ENCODE results near the gene SLC35E1. TPM values are rescaled to one million over a fixed set of nuclear protein-coding genes. Genes with fewer than 3 reads are reported as not detected.

Gene SLC35E1
- total RNA-seq, 4 donors from 2014 or later = 31.0 to 56.1 (median 42.8) TPM

DNA sequence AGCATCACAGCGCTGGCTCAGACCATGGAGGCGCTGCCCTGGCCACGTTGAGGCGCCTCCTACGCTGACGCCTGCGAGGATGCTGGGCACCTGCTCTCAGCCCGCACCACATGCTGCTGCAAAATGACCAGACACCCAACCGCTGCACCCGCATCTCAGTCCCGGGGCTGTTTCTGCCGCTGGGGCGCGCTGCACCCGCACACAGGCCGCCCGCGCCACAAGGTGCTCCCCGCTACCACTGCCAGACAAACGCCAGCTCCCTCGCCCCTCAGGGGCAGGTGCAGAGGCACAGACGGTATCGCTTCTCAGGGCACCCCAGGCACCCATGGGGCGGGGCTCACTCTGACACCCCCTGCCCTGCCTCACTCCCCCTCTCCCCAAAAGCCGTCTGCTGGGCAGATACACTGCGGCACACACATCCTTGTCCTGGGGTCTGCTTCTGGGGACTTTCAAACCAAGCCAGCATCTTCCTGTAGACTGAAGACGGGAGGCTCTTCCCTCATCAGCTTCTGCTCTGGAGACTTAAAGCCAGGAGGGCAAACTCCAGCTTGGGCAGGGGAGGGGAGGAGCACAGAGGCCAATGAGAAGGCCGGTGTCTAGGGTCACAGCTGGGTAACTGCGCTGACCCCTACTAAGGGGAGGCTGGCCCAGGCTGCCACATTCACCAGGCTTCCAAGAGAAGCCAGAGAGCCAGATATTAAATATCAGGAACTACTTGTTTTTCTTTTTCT lies 46.3 kb downstream of the SLC35E1 start:
- 97% methylated on average over 29 of the region's 29 CpGs; no CpG with 5 or more reads in 1 of the 2 donors for WGBS, 2 donors (ENCODE audit: low coverage in 1 of 2)
- in situ Hi-C loops (cut with MboI; ENCODE audit: low pct_ligation_motif_present in 1 of 4, low pct_unique_long_range_greater_than_20kb in 1 of 4, low sequenced_read_pairs in 3 of 4) (no loop called here), intact Hi-C loops (cut with DNase I; ENCODE audit: low total_unique reads) (no loop called here)
- H3K36me3 ChIP-seq = peaks cover 0 to 91% (median 46%) of the 10 kb centered on the region in 4 donors
- H3K4me1 ChIP-seq = no peaks in the 10 kb centered on the region
- no peak overlapping the region for H3K27ac ChIP-seq
- H3K4me3 ChIP-seq = no peak overlapping the region
- DNase-seq = no peak
- TF ChIP-seq POLR2A (IDR thresholded peaks at IDR 0.05) = no peak
- no peak for TF ChIP-seq EP300 (IDR thresholded peaks at IDR 0.05; ENCODE audit: low read depth)
- TF ChIP-seq, protein P1, sequence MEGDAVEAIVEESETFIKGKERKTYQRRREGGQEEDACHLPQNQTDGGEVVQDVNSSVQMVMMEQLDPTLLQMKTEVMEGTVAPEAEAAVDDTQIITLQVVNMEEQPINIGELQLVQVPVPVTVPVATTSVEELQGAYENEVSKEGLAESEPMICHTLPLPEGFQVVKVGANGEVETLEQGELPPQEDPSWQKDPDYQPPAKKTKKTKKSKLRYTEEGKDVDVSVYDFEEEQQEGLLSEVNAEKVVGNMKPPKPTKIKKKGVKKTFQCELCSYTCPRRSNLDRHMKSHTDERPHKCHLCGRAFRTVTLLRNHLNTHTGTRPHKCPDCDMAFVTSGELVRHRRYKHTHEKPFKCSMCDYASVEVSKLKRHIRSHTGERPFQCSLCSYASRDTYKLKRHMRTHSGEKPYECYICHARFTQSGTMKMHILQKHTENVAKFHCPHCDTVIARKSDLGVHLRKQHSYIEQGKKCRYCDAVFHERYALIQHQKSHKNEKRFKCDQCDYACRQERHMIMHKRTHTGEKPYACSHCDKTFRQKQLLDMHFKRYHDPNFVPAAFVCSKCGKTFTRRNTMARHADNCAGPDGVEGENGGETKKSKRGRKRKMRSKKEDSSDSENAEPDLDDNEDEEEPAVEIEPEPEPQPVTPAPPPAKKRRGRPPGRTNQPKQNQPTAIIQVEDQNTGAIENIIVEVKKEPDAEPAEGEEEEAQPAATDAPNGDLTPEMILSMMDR (IDR thresholded peaks at IDR 0.05) = no peak
- TF ChIP-seq POLR2AphosphoS5 (IDR thresholded peaks at IDR 0.05) = no peak
- H3K9me3 ChIP-seq = no peaks in the 10 kb centered on the region
- H3K27me3 ChIP-seq = no peaks in the 10 kb centered on the region

DNA sequence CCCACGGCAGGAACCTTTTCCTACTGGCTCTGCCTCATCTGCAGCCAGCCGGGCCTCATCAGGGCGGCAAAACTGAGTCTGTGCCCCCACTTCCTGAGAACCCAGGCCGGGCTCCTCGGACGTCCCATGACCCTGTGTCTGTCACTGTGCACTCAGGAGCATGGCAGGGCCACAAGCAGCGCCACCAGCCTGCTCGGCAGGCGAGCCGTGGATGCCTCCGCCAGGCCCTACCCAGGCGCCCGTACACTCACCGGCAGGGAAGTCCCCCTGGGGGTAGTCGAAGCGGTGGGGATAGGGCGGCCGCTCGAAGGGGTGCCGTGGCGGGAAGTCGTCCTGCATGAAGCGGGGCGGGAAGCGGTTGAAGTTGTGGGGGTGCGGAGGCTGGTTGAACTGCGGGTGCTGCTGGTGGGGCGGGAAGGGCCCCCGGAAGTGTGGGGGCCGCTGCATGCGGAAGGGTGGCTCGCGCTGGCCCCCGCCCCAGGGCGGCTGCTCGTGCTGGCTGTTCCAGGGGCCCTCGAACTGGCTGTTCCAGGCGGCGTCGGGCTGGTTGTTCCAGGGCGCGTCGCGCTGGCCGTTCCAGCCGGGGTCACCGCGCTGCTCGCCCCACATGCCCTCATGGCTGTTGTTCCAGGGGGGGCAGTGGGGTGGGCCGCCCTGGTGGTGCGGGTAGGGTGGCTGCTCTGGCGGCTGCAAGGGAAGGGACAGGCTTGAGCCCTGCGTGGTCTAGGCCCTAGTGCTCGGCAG lies 47.1 kb downstream of the SLC35E1 start:
- TF ChIP-seq POLR2A (IDR thresholded peaks at IDR 0.05) (no peak), EP300 (IDR thresholded peaks at IDR 0.05; ENCODE audit: low read depth) (no peak), POLR2AphosphoS5 (IDR thresholded peaks at IDR 0.05) (no peak)
- TF ChIP-seq, protein P1 (IDR thresholded peaks at IDR 0.05) = no peak
- in situ Hi-C loops (cut with MboI; ENCODE audit: low pct_ligation_motif_present in 1 of 4, low pct_unique_long_range_greater_than_20kb in 1 of 4, low sequenced_read_pairs in 3 of 4) = no loop called here
- intact Hi-C loops (cut with DNase I; ENCODE audit: low total_unique reads) = no loop called here

DNA sequence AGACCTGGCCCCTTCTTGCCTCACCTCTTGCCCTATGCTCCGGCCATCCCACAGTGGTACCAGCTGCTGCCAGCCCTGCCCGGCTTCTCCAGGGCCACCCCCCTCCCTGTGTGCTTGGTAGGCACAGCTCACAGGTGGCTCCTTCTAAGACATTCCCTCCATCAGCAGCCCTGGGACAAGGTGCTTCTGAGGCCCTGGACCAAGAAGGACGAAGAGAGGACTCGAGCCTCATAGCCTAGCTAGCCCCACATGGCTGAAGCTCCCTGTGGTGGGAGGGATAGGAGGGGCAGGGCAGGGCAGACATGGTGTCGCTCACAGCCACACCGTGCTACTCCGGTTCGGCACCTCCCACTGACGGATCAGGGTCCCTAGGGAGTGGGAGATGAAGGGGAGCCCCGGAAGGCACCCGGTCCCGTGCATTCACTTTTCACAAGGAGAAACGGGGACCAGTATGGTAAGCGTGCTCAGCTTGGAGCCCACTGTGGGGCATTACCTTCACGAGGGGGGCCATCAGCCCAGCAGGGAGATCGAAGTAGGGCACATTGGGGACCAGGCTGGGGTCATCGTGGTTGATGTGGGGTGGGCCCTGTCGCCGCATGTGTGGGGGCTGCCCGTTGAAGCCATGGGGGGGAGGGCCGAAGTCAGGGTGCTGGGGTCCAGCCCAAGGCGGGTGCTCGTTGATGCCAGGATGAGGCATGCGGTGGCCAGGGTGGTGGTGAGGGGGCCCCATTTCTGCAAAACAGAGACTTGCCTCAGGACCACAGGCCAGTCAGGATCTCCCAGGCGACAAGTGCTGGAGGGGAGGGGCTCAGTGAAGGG lies 49.4 kb downstream of the SLC35E1 start:
- Histone ChIP-seq H3K27ac (no peak overlapping the region), H3K4me1 (no peaks in the 10 kb centered on the region), H3K36me3 (peaks cover 0 to 87% (median 43%) of the 10 kb centered on the region in 4 donors), H3K4me3 (no peak overlapping the region), H3K27me3 (no peaks in the 10 kb centered on the region), H3K9me3 (no peaks in the 10 kb centered on the region)
- no peak for DNase-seq
- in situ Hi-C loops (cut with MboI; ENCODE audit: low pct_ligation_motif_present in 1 of 4, low pct_unique_long_range_greater_than_20kb in 1 of 4, low sequenced_read_pairs in 3 of 4) = no loop called here
- TF ChIP-seq, protein P1 (IDR thresholded peaks at IDR 0.05) = no peak
- TF ChIP-seq POLR2A (IDR thresholded peaks at IDR 0.05) (no peak), POLR2AphosphoS5 (IDR thresholded peaks at IDR 0.05) (no peak), EP300 (IDR thresholded peaks at IDR 0.05; ENCODE audit: low read depth) (no peak)
- WGBS, 2 donors (ENCODE audit: low coverage in 1 of 2) = 96% methylated on average over 25 of the region's 25 CpGs; no CpG with 5 or more reads in 1 of the 2 donors
- intact Hi-C loops (cut with DNase I; ENCODE audit: low total_unique reads) = no loop called here

More for the DNA sequence above, 47.1 kb downstream of the SLC35E1 start:
- 93% methylated on average over 48 of the region's 54 CpGs; no CpG with 5 or more reads in 1 of the 2 donors for WGBS, 2 donors (ENCODE audit: low coverage in 1 of 2)
- H3K36me3 ChIP-seq = peaks cover 0 to 91% (median 43%) of the 10 kb centered on the region in 4 donors
- no peaks in the 10 kb centered on the region for H3K4me1 ChIP-seq
- no peaks in the 10 kb centered on the region for H3K9me3 ChIP-seq
- DNase-seq = no peak
- no peak overlapping the region for H3K4me3 ChIP-seq
- H3K27me3 ChIP-seq = no peaks in the 10 kb centered on the region
- H3K27ac ChIP-seq = no peak overlapping the region

Data from transverse colon (tissue), 4 donors.